ENCODE results near the gene EGF. TPM values are rescaled to one million over a fixed set of nuclear protein-coding genes. Genes with fewer than 3 reads are reported as not detected.

EGF gene
- total RNA-seq (10 to 100 TPM in 8 of 10 donors, 1 to 10 TPM in 2; 8.4 to 16.4 (median 12.2) TPM), polyA plus RNA-seq (1 to 10 TPM in 1 of 2 donors, under 1 TPM in 1; 0.54 to 5.4 TPM)
- long read RNA-seq, donor 1, partial matches to known transcripts: 0 of 4 reads
- long read RNA-seq, donor 1, other reads (novel, unspliced or antisense): 4 of 4 reads
- long read RNA-seq, donor 2, partial matches to known transcripts: 1 of 8 reads
- long read RNA-seq, donor 2, other reads (novel, unspliced or antisense): 7 of 8 reads
- long read RNA-seq, donor 3, partial matches to known transcripts: 5 of 7 reads
- long read RNA-seq, donor 3, other reads (novel, unspliced or antisense): 2 of 7 reads

- ATAC-seq: peak; percentile 63 to 92 (median 84)
- peak; percentile 9 to 32 for DNase-seq
These were observed at the start of gene EGF for GRCh38 chr4:109912706-109913595. TSS of gene EGF (plus strand) at chr4:109912883. CDS start at chr4:109913336, 453 bp downstream.

DNA sequence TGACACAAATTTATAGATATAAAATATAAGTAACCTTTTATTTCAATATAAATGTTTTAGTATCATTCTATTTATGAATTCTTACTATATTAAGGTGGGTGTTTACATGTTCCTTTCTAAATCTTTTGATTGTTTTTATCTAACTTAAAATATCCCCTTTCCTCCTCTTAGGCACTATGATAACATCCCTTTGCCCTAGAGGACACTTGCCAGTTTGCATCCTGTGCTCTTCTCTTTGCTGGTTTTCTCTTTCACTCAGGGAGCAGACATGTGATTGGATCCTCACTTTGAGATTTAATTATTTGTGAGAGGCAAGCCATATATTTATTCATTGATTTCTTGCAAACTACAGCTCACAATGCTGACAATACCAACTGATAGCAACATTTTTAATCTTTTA is 48.5 kb upstream of the EGF start:
- TF ChIP-seq CTCF (IDR thresholded peaks at IDR 0.05): no peak
- no peak overlapping the region for H3K27ac ChIP-seq
- H3K9me3 ChIP-seq: peaks cover 0 to 24% (median 0%) of the 10 kb centered on the region in 11 donors
- no peaks in the 10 kb centered on the region for H3K36me3 ChIP-seq
- H3K4me3 ChIP-seq: no peak overlapping the region
- intact Hi-C loops (cut with DNase I): no loop called here
- ATAC-seq (no peak), DNase-seq (no peak)
- H3K27me3 ChIP-seq: no peaks in the 10 kb centered on the region
- no peaks in the 10 kb centered on the region for H3K4me1 ChIP-seq

More at GRCh38 chr4:109912706-109913595, at the start of gene EGF:
- H3K36me3 ChIP-seq: no peaks in the 10 kb centered on the region
- 27 to 38% methylated on average over 9 of the region's 9 CpGs for WGBS, 2 donors
- intact Hi-C loops (cut with DNase I): no loop called here
- TF ChIP-seq CTCF (IDR thresholded peaks at IDR 0.05): no peak
- H3K27me3 ChIP-seq: no peaks in the 10 kb centered on the region
- peaks cover 0 to 15% (median 0%) of the 10 kb centered on the region in 9 donors for H3K4me1 ChIP-seq
- no peaks in the 10 kb centered on the region for H3K9me3 ChIP-seq
- H3K4me3 ChIP-seq: peak within 1 kb of the TSS; percentile 9 to 46 (median 40)
- H3K27ac ChIP-seq: peak within 1 kb of the TSS in 9 of 10 donors; percentile 32 to 76 (median 69)

DNA sequence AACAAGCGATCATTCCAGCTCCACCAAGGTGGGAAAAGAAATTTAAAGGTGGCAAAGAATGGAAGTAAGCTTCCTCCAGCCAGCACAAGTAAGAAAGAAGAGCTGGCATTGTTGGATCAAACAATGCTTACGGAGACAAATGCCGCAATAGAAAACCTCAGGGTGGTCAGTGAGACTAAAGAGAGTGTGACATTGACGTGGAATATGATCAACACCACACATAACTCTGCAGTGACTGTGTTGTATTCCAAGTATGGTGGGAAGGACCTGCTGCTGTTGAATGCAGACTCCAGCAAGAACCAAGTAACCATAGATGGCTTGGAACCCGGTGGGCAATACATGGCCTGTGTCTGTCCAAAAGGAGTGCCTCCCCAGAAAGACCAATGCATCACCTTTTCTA is 42.6 kb upstream of the EGF start:
- no peak for TF ChIP-seq CTCF (IDR thresholded peaks at IDR 0.05)
- Histone ChIP-seq H3K4me3 (no peak overlapping the region), H3K27me3 (no peaks in the 10 kb centered on the region), H3K9me3 (no peaks in the 10 kb centered on the region), H3K4me1 (no peaks in the 10 kb centered on the region), H3K36me3 (no peaks in the 10 kb centered on the region), H3K27ac (no peak overlapping the region)
- no peak for DNase-seq
- ATAC-seq: no peak
- intact Hi-C loops (cut with DNase I): no loop called here
- WGBS, 2 donors: 95% methylated on average over 5 of the region's 5 CpGs

DNA sequence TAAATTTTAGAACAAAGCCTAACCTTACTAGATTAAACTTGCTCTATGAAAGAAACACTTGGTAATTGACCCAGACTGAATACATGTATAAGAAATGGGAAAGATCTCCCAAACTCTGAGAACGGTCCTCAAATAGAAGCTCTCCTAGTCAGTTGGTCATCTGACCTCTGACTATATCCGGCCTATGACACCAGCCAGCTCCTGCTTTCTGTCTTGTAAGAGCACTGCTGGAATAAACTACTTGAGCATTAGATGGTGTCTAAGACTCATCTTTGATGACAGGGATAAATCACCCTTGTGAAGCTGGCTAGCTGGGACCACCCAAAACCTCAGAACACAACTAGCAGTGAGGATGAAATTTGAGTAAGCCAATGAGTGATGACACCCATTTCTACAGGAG is 40.6 kb upstream of the EGF start:
- ATAC-seq (no peak), DNase-seq (no peak)
- intact Hi-C loops (cut with DNase I): no loop called here

More for the DNA sequence above, 40.6 kb upstream of the EGF start:
- 88 to 91% methylated on average over 2 of the region's 2 CpGs for WGBS, 2 donors
- TF ChIP-seq CTCF (IDR thresholded peaks at IDR 0.05): no peak
- H3K9me3 ChIP-seq: no peaks in the 10 kb centered on the region
- H3K4me3 ChIP-seq: no peak overlapping the region
- no peaks in the 10 kb centered on the region for H3K4me1 ChIP-seq
- H3K27me3 ChIP-seq: no peaks in the 10 kb centered on the region
- no peak overlapping the region for H3K27ac ChIP-seq
- H3K36me3 ChIP-seq: no peaks in the 10 kb centered on the region
